Frontal cortex (tissue), 4 donors: ENCODE data around the gene CPNE4. TPM values are rescaled to one million over a fixed set of nuclear protein-coding genes. Genes with fewer than 3 reads are reported as not detected.

Experiments
- DNase-seq, 2 donors: peaks; one replicate each; pipeline ENCODE4 v3.0.0; 2012; ENCODE audit warnings: low spot score in 2 of 2
- FAIRE-seq: peaks from 2 replicates; lab custom pipeline; 2012; peaks lifted over from hg19 to GRCh38; lab: Jason Lieb, UNC
- total RNA-seq: library from RNA; depleted of rRNA; stranded (reverse); fragments of >200 nt; gene quantifications from one replicate; pipeline ENCODE4 v1.2.3, GENCODE V29; 2014
- donor health status: control.
- donor health status: control.
- donor health status: control.

Gene CPNE4
- total RNA-seq, 1 donor from 2014 or later = 14.7 TPM

GRCh38 chr3:131636266-131636775 lies 398.5 kb downstream of the CPNE4 start:
- DNase-seq (no peak), FAIRE-seq (no peak)

DNA sequence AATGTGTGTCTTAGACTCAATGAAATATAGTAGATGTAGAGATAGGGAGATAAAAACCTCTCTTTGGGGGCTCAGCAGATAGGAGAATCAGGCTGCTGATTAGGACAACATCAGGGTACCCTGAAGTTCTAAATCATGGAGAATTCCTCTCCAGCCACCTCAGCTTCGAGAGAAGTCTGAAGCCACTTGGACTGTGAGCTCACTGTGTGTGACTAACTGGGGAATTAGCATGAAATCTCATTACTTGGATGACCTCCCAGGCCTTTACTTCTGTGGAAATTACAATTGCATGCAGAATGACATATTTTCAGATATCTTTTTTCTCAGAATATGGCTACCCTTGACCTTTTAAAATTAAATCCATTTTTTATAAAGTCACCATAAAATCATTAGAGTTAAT lies 404.0 kb downstream of the CPNE4 start:
- FAIRE-seq (no peak), DNase-seq (no peak)

GRCh38 chr3:131630097-131630496 lies 404.7 kb downstream of the CPNE4 start:
- FAIRE-seq (no peak), DNase-seq (no peak)

- no peak for FAIRE-seq
- no peak for DNase-seq
These were observed 411.4 kb downstream of the CPNE4 start for GRCh38 chr3:131623431-131623830.

DNA sequence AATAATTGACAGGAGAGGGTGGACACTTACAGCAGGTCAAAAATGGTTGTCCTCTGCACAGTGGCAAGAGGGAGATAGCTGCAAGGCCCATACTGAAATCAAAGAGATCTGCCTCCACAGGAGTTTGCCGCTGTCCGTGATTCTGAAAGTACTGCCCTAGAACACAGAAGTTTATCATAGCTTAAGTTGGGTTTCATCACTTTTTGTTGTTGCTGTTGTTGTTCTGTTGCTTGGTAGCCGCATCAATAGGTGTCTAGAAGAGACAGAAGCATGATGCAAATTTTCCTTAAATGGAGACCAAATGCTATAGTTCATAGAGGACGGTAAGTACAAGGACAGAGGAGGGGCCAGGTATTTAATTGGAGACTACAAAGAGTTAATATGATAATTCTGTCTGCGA lies 412.1 kb downstream of the CPNE4 start:
- FAIRE-seq (no peak), DNase-seq (no peak)

DNA sequence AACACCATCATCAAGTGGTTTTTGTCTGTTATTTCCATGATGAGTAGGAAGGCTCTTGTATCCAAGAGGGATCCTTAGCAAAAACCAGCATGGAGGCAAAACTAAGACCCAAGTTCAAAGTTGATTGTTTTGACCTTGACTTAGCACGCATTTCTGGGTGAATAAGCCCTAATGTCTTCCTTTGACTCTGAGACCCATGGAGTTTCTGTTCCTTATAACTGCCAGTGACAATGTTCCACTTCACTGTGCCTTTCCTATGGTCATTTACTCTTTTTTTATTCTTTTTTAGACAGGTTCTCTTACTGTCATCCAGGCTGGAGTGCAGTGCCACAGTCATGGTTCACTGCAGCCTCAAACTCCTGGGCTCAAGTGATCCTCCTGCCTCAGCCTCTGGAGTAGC lies 413.8 kb downstream of the CPNE4 start:
- FAIRE-seq (no peak), DNase-seq (no peak)

DNA sequence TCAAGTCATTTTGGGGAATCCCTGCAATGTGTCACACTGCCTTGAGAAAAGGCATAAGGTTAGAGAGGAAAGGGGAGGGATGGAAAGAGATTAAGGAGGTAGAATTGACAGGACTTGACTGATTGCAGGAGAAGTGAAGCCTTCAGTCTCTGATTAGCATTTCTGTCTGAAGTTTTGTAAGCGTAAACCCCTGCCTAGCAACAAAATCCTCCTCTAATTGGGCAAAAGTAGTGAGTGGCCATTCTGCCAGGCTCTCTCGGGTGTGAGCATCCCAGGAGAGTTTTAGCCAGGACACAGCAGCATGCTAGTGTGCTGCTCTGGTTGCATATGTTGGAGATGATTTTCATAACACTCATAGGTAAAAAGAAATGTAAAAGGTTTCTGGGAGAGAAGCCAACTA lies 415.0 kb downstream of the CPNE4 start:
- DNase-seq (no peak), FAIRE-seq (no peak)

- FAIRE-seq = no peak
- DNase-seq = no peak
These were observed 418.1 kb downstream of the CPNE4 start for GRCh38 chr3:131616719-131617118.

GRCh38 chr3:131612745-131613144 lies 422.1 kb downstream of the CPNE4 start:
- DNase-seq (no peak), FAIRE-seq (no peak)

GRCh38 chr3:131610174-131610573 lies 424.6 kb downstream of the CPNE4 start:
- DNase-seq (no peak), FAIRE-seq (no peak)

GRCh38 chr3:131608741-131609140 lies 426.1 kb downstream of the CPNE4 start:
- no peak for DNase-seq
- FAIRE-seq = no peak

DNA sequence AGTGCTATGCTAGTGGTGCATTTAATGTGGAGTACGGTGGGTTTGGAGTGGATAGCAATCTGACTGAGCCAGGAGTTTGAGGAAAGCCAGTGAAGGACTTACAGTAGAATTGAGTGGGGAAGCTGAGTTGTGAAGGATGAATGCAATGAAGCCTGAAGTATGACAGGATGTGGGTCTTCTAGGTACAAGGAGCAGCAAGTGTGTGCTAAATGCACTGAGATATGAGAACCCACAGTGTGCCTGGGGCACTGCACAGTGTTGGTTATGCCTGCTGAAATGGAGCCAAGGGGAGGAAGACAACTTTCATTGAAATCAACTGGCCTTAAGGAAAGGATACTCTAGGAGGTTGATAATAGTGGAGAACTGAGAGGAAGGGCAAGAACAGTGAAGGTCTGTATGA lies 426.5 kb downstream of the CPNE4 start:
- DNase-seq = no peak
- FAIRE-seq = no peak

- DNase-seq (no peak), FAIRE-seq (no peak)
These were observed 428.9 kb downstream of the CPNE4 start for GRCh38 chr3:131605916-131606315.

- DNase-seq = no peak
- no peak for FAIRE-seq
These were observed 432.6 kb downstream of the CPNE4 start for GRCh38 chr3:131602011-131602779.

- DNase-seq = no peak
- FAIRE-seq = no peak
These were observed 437.0 kb downstream of the CPNE4 start for GRCh38 chr3:131597816-131598215.

- DNase-seq = no peak
These were observed 437.9 kb downstream of the CPNE4 start for GRCh38 chr3:131596884-131597283.

DNA sequence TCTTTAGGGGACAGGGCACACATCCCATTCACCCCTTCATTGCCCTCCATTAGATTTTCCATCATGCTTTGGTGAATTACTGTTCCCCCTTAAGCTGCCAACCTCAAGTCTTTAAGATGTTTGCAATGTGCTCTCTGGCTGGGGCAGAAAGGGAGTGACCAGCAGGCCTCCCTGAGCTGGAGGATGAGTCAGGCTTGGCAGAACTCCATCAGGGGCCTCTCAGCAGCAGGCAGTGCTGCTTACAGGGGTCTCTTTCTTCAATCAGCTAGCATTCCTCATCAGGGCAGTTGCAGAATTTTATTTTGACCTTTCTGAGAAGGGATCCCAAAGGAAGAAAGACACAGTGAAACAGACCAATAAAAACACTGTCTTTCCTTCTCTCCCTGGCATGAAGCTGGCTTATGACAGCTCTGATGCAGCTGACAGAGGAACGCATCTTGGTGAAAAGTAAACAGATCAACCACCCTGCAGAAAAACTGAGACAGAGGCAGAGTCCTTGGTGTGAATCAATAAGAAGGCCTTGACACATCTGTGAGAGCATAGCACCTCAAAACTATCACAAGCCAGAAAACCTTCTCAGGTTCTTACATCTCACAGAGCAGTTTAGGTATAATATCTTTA lies 443.3 kb downstream of the CPNE4 start:
- DNase-seq (no peak), FAIRE-seq (no peak)

More at GRCh38 chr3:131596884-131597283, 437.9 kb downstream of the CPNE4 start:
- no peak for FAIRE-seq

GRCh38 chr3:131586277-131586676 lies 448.5 kb downstream of the CPNE4 start:
- FAIRE-seq (no peak), DNase-seq (no peak)

DNA sequence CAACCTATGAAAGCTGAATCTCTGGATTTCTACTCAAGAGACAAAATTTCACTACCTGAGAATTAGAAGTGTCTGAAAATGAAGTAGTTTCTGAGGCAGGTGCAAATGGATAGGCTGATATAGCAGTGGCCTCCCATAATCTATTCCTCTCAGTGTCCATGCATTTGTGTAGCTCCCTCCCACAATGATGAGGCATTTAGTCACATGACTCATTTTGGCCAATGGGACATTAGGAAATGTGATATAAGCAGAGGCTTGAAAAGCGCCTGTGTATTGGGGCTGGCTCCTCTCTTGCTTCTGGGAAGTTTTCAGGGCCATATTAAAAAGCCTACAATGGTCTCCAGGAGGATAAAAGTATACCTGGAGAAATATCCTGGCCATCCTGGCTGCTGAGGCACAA lies 452.4 kb downstream of the CPNE4 start:
- FAIRE-seq = no peak

GRCh38 chr3:131568460-131568859 lies 466.4 kb downstream of the CPNE4 start:
- DNase-seq (no peak), FAIRE-seq (no peak)

More for the DNA sequence above, 452.4 kb downstream of the CPNE4 start:
- no peak for DNase-seq

DNA sequence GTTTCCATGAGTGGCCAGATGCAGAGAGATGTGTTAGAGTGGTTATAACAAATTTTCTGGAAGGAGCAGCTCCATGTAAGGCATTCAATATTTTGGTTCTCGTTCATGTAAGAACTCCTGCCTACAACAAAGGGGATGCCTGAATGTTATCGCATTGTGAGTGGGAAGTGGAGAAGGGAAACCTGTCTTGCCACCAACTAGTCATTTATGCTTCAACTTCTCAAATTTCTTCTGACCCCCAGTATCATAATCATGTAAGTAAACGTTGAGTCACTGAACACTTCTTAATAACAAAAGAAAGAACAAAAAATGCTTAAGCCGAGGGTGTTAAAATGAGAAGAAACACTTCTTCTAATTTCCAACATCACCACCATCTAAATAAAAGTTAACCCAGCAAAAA lies 470.0 kb downstream of the CPNE4 start:
- no peak for DNase-seq
- FAIRE-seq = no peak
